WERI-Rb-1 (cell line): ENCODE results near the gene ZDHHC3.

ENCODE experiments used
- DNase-seq: peaks from one replicate; pipeline ENCODE4 v3.0.0-alpha.2; 2020
- H3K27ac ChIP-seq: fragments of 250-450 bp; sonication (Bioruptor Pico); 2 replicates; pipeline ENCODE4 v1.5.1; 2020; ENCODE audit warnings: mild to moderate bottlenecking, moderate library complexity
- H3K27me3 ChIP-seq: fragments of 250-450 bp; sonication (Bioruptor Pico); 2 replicates; pipeline ENCODE4 v1.5.1; 2021; ENCODE audit warnings: mild to moderate bottlenecking, low read depth, moderate library complexity; ENCODE audit not compliant: insufficient read depth, severe bottlenecking
- H3K36me3 ChIP-seq: fragments of 250-450 bp; sonication (Bioruptor Pico); 2 replicates; pipeline ENCODE4 v1.5.1; 2020; ENCODE audit warnings: mild to moderate bottlenecking, moderate library complexity
- H3K4me3 ChIP-seq: 2 replicates; pipeline ENCODE4 v1.5.1; 2011; ENCODE audit warnings: low read depth, mild to moderate bottlenecking, control low read depth, low read length
- H3K9me3 ChIP-seq: fragments of 250-450 bp; sonication (Bioruptor Pico); 2 replicates; pipeline ENCODE4 v1.5.1; 2021; ENCODE audit warnings: mild to moderate bottlenecking, moderate library complexity; ENCODE audit not compliant: severe bottlenecking
- CTCF ChIP-seq: IDR thresholded peaks from 2 replicates; pipeline ENCODE4 v1.5.1; 2011; ENCODE audit warnings: low read depth, mild to moderate bottlenecking, control low read depth, inconsistent platforms, low read length

The ZDHHC3 gene

GRCh38 chr3:44993471-44994205 is 17.7 kb upstream of the ZDHHC3 start:
- Histone ChIP-seq H3K9me3 (no peaks in the 10 kb centered on the region), H3K4me3 (no peak overlapping the region), H3K27me3 (no peaks in the 10 kb centered on the region), H3K27ac (no peak overlapping the region), H3K36me3 (peaks cover 60% of the 10 kb centered on the region)
- no peak for DNase-seq
- TF ChIP-seq CTCF: no peak

GRCh38 chr3:44992555-44993470 is 16.8 kb upstream of the ZDHHC3 start:
- Histone ChIP-seq H3K9me3 (no peaks in the 10 kb centered on the region), H3K27ac (no peak overlapping the region), H3K36me3 (peaks cover 54% of the 10 kb centered on the region), H3K27me3 (no peaks in the 10 kb centered on the region), H3K4me3 (no peak overlapping the region)
- DNase-seq: peak; percentile 32
- TF ChIP-seq CTCF: peak; percentile 81

GRCh38 chr3:44991326-44991725 is 15.4 kb upstream of the ZDHHC3 start:
- no peak for TF ChIP-seq CTCF
- H3K36me3 ChIP-seq: peaks cover 39% of the 10 kb centered on the region
- H3K4me3 ChIP-seq: no peak overlapping the region
- DNase-seq: no peak
- no peaks in the 10 kb centered on the region for H3K27me3 ChIP-seq
- no peaks in the 10 kb centered on the region for H3K9me3 ChIP-seq
- H3K27ac ChIP-seq: no peak overlapping the region

GRCh38 chr3:44989636-44990373 is 13.8 kb upstream of the ZDHHC3 start:
- DNase-seq: no peak
- H3K36me3 ChIP-seq: peaks cover 33% of the 10 kb centered on the region; the same call in 1 of the 2 replicates

GRCh38 chr3:44989141-44989540 is 13.2 kb upstream of the ZDHHC3 start:
- no peak for DNase-seq
- Histone ChIP-seq H3K9me3 (no peaks in the 10 kb centered on the region), H3K4me3 (no peak overlapping the region), H3K36me3 (peaks cover 33% of the 10 kb centered on the region; the same call in 1 of the 2 replicates), H3K27ac (no peak overlapping the region), H3K27me3 (no peaks in the 10 kb centered on the region)
- TF ChIP-seq CTCF: no peak

More at GRCh38 chr3:44989636-44990373, 13.8 kb upstream of the ZDHHC3 start:
- Histone ChIP-seq H3K4me3 (no peak overlapping the region), H3K9me3 (no peaks in the 10 kb centered on the region), H3K27ac (no peak overlapping the region), H3K27me3 (no peaks in the 10 kb centered on the region)
- no peak for TF ChIP-seq CTCF
